Heart right ventricle (tissue), 16 donors: ENCODE measurements around the gene ZFP36L1. TPM values are rescaled to one million over a fixed set of nuclear protein-coding genes. Genes with fewer than 3 reads are reported as not detected.
A peak's percentile ranks its signal among the peaks of the same experiment; 100 is the strongest.

Experiments used
- ATAC-seq, 8 donors: fragments of 200-7000 bp; cut with Tn5 transposase; one replicate each; pipeline ENCODE4 v1.9.1; 2020; ENCODE audit warnings: mild to moderate bottlenecking in 8 of 8, moderate library complexity in 8 of 8, moderate number of reproducible peaks in 1 of 8
- DNase-seq, 2 donors: peaks; one replicate each; pipeline ENCODE4 v3.0.0-alpha.2; 2020
- H3K27ac ChIP-seq, 10 donors: fragments of 200-600 bp; sonication (generic) in 2 of 10; one replicate each; pipeline versions ENCODE4 v1.5.0 to v1.8.0; 2020 to 2022; ENCODE audit warnings: mild to moderate bottlenecking in 3 of 10
- H3K27me3 ChIP-seq, 7 donors: fragments of 200-600 bp; one replicate each; pipeline ENCODE4 v1.8.0; 2021 to 2022; ENCODE audit warnings: mild to moderate bottlenecking in 2 of 7
- H3K36me3 ChIP-seq, 9 donors: fragments of 200-600 bp; sonication (generic) in 1 of 9; one replicate each; pipeline versions ENCODE4 v1.5.0 to v1.8.0; 2020 to 2022; ENCODE audit warnings: mild to moderate bottlenecking in 2 of 9
- H3K4me1 ChIP-seq, 9 donors: fragments of 200-600 bp; sonication (generic) in 1 of 9; one replicate each; pipeline versions ENCODE4 v1.5.0 to v1.8.0; 2020 to 2022; ENCODE audit warnings: mild to moderate bottlenecking in 4 of 9
- H3K4me3 ChIP-seq, 10 donors: fragments of 200-600 bp; sonication (generic) in 2 of 10; one replicate each; pipeline versions ENCODE4 v1.5.0 to v1.8.0; 2020 to 2022; ENCODE audit warnings: mild to moderate bottlenecking in 7 of 10, moderate library complexity in 2 of 10
- H3K9me3 ChIP-seq, 11 donors: fragments of 200-600 bp in 10 of 11; sonication (generic) in 2 of 11; one replicate each; pipeline versions ENCODE4 v1.5.0 to v1.8.0; 2013 to 2022; ENCODE audit warnings: mild to moderate bottlenecking in 2 of 11, control low read depth in 1 of 11, moderate library complexity in 1 of 11
- WGBS, 2 donors: extraction: QIAGEN DNeasy Blood & Tissue Kit; methylation state at CpG; one replicate each; pipeline ENCODE4 v1.1.7; 2013; ENCODE audit warnings: inconsistent platforms in 1 of 2; 5-methylcytosine and 5-hydroxymethylcytosine counted together
- intact Hi-C, 10 donors: fragments of 100-400 bp; cut with DNase I; formaldehyde crosslinking; loops; one replicate each; pipeline versions ENCODE4 v1.11.1 to v1.14.2; 2022
- polyA plus RNA-seq, 2 donors: library from polyadenylated mRNA; stranded (reverse); fragments of 200-250 nt; gene quantifications; one replicate each; pipeline ENCODE4 v1.2.3, GENCODE V29; 2013
- total RNA-seq, 10 donors: library from RNA; stranded (reverse); fragmentation: NEBNext Ultra II Directional in 3 of 10; extraction: Animal tissue kit (Norgen Biotek cat#: 25700) in 3 of 10; gene quantifications; one replicate each; pipeline versions ENCODE4 v1.2.1 to v1.2.4, GENCODE V29; 2021 to 2023
- TF ChIP-seq, protein P1 (sequence below), 9 donors: fragments of 200-600 bp; sonication (generic) in 2 of 9; IDR thresholded peaks; one replicate each; pipeline versions ENCODE4 v1.5.0 to v1.8.0; 2021 to 2022; ENCODE audit warnings: antibody characterized with exemption in 9 of 9, mild to moderate bottlenecking in 5 of 9, moderate library complexity in 1 of 9
- donor health status: Arrhythmogenic right ventricular cardiomyopathy.
- donor health status: ischemic (EF 13 %, LVEDD 7.1; RV severe dilation, severe dysfunction).
- donor health status: healthy with polysubstance abuse.
- donor health status: DM: no; HTN: yes; CAD: no.
- donor health status: DM: no; HTN: no; CAD: no.
- donor health status: ischemic (EF 25% LVEDD 6.9; RV normal size, moderate dysfunction).
- donor health status: ischemic (EF 25% LVEDD 5.7; RV mildly dilated, moderate dysfunction).
- donor health status: healthy.
- donor health status: DM: yes; HTN: yes; CAD: no.
- donor health status: Ischemic cardiomyopathy.
- donor health status: ischemic (EF 35%, LVEDD 5.7; RV mildly dilated, moderate dysfunction).
- donor health status: nonischemic (EF 11% LVEDD 7.7; RV severe dilation, severe dysfunction).
- donor health status: DM: yes; HTN: yes; CAD: no.
- donor health status: PGD.
- donor health status: ischemic (EF 29% LVEDD 5.4; RV normal size, mild dysfunction).
- donor health status: nonischemic (EF 23%, LVEDD 6.1; RV moderate dilation, normal function).

The ZFP36L1 gene
- total and polyA plus RNA-seq, 12 donors, result 40.8 to 127 (median 53.1) TPM

GRCh38 chr14:68806526-68807147 lies 13.8 kb upstream of the ZFP36L1 start:
- peaks cover 0 to 18% (median under 1%) of the 10 kb centered on the region in 11 donors for H3K9me3 ChIP-seq
- intact Hi-C loops, result loop anchor here in 1 of 10 donors (5.0 kb wide), 1 partner anchor 724 kb away; no protein-coding TSS in a partner anchor
- peak overlapping the region; percentile 57 to 85 (median 74) for H3K27ac ChIP-seq
- TF ChIP-seq, protein P1, sequence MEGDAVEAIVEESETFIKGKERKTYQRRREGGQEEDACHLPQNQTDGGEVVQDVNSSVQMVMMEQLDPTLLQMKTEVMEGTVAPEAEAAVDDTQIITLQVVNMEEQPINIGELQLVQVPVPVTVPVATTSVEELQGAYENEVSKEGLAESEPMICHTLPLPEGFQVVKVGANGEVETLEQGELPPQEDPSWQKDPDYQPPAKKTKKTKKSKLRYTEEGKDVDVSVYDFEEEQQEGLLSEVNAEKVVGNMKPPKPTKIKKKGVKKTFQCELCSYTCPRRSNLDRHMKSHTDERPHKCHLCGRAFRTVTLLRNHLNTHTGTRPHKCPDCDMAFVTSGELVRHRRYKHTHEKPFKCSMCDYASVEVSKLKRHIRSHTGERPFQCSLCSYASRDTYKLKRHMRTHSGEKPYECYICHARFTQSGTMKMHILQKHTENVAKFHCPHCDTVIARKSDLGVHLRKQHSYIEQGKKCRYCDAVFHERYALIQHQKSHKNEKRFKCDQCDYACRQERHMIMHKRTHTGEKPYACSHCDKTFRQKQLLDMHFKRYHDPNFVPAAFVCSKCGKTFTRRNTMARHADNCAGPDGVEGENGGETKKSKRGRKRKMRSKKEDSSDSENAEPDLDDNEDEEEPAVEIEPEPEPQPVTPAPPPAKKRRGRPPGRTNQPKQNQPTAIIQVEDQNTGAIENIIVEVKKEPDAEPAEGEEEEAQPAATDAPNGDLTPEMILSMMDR (IDR thresholded peaks at IDR 0.05), result no peak
- H3K36me3 ChIP-seq, result no peaks in the 10 kb centered on the region
- peaks cover 13 to 48% (median 24%) of the 10 kb centered on the region in 9 donors for H3K4me1 ChIP-seq
- H3K4me3 ChIP-seq, result peak overlapping the region in 1 of 10 donors; percentile 2
- no peaks in the 10 kb centered on the region for H3K27me3 ChIP-seq
- no peak for DNase-seq
- WGBS, 2 donors, result 68 to 73% methylated on average over 4 of the region's 4 CpGs
- peak in 7 of 8 donors; percentile 30 to 90 (median 80) for ATAC-seq

DNA sequence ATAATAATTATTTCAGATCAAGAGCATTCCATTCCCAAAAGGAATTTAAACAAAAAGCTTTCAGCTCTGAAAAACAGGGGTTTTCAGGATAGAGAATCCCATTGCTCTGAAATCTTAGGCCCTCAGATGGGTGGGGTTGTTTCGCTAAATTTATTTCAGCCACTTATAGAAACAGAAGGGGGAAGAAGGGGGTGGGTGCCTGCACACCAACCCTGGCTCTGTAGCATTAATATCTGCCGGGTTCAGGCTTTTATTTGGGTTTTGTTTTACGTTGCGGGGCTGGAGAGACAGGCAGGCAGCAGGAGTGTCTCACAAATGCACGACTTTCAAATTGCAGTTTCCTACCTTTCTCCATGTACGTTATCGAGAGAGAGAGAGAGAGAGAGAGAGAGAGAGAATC lies 12.5 kb upstream of the ZFP36L1 start:
- H3K27ac ChIP-seq, result no peak overlapping the region
- WGBS, 2 donors, result 91% methylated on average over 7 of the region's 7 CpGs
- DNase-seq (no peak), ATAC-seq (no peak)
- H3K9me3 ChIP-seq, result peaks cover 0 to 25% (median 5%) of the 10 kb centered on the region in 11 donors
- H3K36me3 ChIP-seq, result no peaks in the 10 kb centered on the region
- intact Hi-C loops, result loop anchor here in 1 of 10 donors (5.0 kb wide), 1 partner anchor 723 kb away; no protein-coding TSS in a partner anchor
- H3K27me3 ChIP-seq, result no peaks in the 10 kb centered on the region
- peaks cover 13 to 37% (median 27%) of the 10 kb centered on the region in 9 donors for H3K4me1 ChIP-seq
- H3K4me3 ChIP-seq, result no peak overlapping the region
- TF ChIP-seq, protein P1 (IDR thresholded peaks at IDR 0.05), result no peak

- ATAC-seq, result no peak
- no peaks in the 10 kb centered on the region for H3K27me3 ChIP-seq
- no peak overlapping the region for H3K27ac ChIP-seq
- DNase-seq, result no peak
- no peak overlapping the region for H3K4me3 ChIP-seq
- intact Hi-C loops, result no loop called here
- peaks cover 4 to 27% (median 8%) of the 10 kb centered on the region in 9 donors for H3K4me1 ChIP-seq
- TF ChIP-seq, protein P1 (IDR thresholded peaks at IDR 0.05), result no peak
- H3K9me3 ChIP-seq, result peaks cover 0 to 25% (median 5%) of the 10 kb centered on the region in 11 donors
- H3K36me3 ChIP-seq, result no peaks in the 10 kb centered on the region
These were observed 8.8 kb upstream of the ZFP36L1 start for GRCh38 chr14:68801631-68802030.

DNA sequence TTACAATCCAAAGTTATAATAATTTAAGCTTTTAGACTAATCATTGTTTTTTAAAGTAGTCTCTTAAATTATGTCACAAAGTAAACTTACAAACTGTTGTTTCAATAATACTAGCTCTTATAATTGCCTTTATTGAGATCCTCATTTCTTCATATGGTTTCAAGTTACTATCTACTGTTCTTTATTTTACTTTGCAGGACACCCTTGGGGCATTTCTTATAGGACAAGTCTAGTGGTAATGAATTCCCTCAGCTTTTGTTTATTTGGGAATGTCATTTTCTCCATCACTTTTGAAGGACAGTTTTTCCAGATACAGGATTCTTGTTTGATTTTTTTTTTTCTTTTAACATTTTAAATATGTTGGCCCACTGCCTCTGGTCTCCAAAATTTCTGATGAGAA lies 8.1 kb upstream of the ZFP36L1 start:
- Histone ChIP-seq H3K9me3 (peaks cover 0 to 25% (median 5%) of the 10 kb centered on the region in 11 donors), H3K27me3 (no peaks in the 10 kb centered on the region), H3K27ac (no peak overlapping the region), H3K4me1 (peaks cover 0 to 27% (median 7%) of the 10 kb centered on the region in 9 donors), H3K4me3 (no peak overlapping the region), H3K36me3 (no peaks in the 10 kb centered on the region)
- intact Hi-C loops, result no loop called here
- TF ChIP-seq, protein P1 (IDR thresholded peaks at IDR 0.05), result no peak
- no peak for ATAC-seq
- DNase-seq, result no peak
